HTERT RPE-1 (cell line): Measurements from ENCODE around the gene B4GALNT4.
"Not testable (repeated sequence)": the region's sequence is repeated elsewhere in the genome, so short reads cannot be mapped to it uniquely, and the experiment has no call there.

ENCODE experiments used
- in situ Hi-C: fragments of 300-500 bp; cut with MboI; formaldehyde crosslinking; loops from 4 replicates; pipeline ENCODE4 v1.14.3; 2020; ENCODE audit warnings: low sequenced_read_pairs

B4GALNT4 gene

DNA sequence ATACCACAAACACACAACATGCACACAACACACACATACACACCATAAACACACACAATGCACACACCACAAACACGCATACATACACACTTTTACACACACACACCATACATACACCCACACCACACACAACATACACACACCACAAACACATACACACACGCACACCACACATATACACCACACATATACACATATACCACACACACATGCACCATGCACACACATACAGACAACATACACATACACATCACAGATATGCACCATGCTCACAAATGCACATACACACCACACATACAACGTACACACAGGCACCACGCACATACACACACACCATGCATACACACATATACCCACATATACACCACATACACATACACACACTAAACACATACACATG lies 11.7 kb upstream of the B4GALNT4 start:
- in situ Hi-C loops: no loop called here

DNA sequence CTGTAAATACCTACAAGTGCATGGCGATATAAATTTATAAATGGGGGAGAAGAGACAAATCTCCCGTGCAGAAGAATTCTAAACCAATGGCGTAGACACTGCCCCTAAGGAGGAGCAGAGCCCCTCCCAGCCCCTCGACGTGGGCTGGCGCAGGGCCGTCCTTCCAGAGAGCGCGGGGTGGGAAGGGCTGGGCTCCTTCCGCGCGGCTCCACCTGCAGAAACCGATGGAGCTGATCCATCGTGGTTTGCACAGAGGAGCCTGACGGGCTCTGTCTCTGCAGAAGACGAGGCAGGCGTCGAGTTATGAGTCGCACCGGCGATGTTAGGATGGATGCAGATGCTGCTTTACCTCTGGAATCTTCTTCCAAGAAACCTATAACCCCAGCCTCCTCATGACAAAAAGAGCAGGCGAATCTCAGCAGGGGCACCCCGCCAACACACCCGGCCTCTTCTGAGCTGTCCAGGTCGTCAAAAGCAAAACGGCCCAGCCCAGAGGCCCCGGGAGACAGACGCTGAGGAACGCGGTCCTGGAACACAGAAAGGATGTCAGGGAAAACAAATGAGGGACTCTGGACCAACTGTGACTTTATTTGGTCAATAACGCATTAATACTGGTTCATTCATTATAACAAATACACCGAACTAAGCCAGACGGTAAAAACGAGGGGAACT lies 11.0 kb upstream of the B4GALNT4 start:
- in situ Hi-C loops: no loop called here

DNA sequence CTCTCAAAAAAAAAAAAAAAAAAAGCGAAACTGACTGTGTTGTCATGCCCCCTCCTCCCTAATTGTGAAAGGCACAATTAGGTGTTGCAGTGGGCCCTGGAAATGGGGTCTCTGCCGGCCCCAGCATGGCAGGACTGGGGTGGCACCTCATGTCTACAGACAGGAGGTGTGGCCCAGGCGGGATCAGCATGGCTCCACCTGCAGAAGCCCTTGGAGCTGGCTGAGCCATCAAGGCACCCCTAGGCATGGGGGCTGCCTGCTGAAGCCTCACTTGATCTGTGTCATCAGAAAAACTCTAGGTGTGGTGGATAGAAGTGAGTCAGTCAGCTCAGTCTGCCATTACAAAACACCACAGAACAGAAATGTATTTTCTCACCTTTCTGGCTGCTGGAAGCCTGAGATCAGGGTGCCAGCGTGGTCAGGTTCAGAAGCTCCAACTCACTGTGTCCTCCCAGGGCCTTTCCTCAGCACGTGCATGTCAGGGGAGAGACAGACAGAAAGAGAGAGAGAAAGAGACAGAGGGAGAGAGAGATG lies 10.1 kb upstream of the B4GALNT4 start:
- in situ Hi-C loops: no loop called here

DNA sequence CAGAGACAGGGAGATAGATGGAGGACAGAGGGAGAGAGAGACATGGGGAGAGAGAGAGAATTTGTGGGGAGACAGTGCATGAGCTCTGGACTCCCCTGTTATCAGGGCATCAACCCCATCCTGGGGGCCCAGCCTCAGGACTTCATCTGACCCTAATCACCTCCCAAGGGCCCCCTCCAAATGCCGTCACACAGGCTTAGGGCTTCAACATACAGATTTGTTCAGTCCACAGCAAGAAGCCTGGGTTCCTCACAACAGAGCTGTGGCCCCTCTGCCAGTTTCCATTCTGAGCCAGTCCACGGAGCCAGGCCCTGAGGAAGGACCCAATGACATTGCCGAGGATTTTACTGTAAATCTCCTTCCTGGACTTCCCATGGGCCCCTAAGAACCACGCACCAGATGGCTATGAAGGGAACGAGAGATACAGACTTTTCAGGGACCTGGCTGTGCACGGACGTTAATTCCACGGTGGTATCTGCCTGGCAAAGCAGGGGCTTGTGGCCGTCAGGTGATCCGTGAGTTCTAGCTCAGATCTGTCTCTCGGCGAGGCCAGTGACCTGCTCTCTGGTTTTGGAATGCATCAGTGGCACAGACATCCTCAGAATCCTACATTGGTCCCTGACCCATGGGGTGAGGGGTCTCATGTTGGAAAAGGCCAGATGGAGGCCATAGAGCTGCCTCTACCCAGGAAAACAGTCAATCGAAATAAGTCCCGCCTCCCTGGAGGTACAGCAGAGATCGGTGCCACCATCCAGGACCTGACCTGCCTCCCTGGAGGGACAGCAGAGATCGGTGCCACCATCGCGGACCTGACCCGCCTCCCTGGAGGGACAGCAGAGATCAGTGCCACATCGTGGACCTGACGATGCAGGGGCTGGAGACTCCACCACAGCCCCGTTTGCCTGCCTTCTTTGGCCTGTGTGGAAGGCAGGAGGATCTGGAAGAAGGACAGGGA lies 8.7 kb upstream of the B4GALNT4 start:
- in situ Hi-C loops: no loop called here

DNA sequence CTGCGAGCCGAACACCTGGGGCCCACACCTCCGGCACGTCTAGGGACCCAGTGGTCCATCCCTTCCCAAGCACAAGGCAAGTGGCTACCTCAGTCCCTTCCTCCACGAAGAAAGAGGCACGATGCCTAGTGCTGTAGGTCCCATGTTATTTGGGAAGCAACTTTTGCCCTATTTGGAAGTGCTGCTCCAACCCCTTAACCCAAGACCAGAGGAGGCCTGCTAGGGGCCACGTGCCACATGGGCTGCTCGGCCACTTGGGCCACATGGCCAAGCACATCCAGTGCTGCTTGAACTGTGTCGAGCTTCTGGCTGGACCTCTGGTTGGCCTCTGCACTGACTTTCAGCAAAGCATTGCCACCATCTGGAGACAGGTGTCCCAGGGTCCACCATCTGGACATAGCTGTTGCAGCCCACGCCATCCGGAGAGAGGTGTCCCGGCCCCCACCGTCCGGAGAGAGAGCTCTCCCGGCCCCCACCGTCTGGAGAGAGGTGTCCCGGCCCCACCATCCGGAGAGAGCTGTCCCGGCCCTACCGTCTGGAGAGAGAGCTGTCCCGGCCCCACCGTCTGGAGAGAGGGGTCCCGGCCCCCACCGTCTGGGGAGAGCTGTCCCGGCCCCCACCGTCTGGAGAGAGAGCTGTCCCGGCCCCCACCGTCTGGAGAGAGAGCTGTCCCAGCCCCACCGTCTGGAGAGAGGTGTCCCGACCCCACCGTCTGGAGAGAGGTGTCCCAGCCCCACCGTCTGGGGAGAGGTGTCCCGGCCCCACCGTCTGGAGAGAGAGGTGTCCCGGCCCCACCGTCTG lies 6.5 kb upstream of the B4GALNT4 start:
- in situ Hi-C loops: no loop called here

DNA sequence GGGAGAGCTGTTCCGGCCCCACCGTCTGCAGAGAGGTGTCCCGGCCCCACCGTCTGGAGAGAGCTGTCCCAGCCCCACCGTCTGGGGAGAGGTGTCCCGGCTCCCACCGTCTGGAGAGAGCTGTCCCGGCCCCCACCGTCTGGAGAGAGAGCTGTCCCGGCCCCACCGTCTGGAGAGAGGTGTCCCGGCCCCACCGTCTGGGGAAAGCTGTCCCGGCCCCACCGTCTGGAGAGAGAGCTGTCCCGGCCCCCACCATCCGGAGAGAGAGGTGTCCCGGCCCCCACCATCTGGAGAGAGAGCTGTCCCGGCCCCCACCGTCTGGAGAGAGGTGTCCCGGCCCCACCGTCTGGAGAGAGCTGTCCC lies 5.9 kb upstream of the B4GALNT4 start:
- in situ Hi-C loops: not testable (repeated sequence)

DNA sequence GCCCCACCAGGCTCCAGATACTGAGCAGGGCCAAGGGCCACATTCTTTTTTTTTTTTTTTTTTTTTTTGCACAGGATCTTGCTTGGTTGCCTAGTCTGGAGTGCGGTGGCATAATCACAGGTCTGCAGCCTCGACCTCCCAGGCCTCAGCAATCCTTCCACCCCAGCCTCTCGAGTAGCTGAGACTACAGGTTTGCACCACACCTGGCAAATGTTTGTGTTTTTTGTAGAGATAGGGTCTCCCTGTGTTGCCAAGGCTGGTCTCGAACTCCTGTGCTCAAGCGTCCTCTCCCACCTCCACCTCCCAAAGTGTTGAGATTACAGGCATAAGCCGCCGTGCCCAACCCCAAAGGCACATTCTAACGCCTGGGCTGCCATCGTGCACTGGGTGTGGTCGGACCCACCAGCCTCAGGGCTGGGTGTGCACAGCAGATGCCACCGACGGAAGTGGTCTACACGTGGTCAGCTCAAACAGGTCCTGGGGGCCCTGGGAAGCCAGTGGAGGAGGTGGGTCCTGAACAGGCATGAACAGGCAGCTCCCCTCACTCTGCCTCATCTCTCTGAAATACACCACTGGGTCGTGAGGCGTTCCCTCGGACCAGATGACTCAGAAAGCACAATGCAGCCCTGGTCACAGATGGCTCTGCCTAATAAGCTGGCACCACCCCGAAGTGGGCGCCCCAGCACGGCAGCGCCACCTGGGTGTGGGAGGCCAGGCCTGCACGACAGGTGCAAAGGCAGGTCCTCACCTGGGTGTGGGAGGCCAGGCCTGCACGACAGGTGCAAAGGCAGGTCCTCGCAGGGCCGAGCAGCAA lies 5.1 kb upstream of the B4GALNT4 start:
- in situ Hi-C loops: no loop called here

DNA sequence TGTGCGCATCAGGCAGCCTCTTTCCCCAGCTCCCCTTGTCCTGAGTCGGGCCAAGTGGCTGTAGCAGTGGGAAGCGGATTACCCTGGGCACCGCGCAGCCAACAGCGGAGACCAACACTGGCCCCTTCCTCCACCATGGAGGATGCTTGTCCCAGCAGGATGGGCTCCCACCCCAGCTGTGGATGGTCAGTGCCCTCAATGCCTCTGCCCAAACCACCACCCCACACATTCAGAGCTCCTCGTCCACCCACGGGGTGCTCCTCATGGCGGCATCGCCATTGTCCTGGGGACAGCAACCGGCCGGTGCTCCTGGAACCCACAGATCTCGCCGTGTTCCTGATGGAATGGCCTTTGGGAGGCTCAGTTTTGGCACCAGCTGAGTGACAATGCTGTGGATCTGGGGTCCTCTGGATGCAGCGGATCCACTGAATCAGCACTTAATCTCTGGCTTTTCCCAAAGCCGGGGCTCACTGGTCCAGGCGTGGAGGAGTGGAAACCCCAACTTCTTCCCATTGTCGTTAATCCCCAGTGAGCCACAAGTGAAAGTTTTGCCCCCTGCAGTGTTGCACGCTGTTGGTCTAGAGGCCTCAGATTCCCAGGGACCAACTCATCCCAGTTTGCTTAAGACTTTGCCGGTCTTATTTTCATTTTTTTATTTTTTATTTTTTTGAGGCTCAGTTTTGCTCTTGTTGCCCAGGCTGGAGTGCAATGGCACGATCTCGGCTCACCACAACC lies 4.1 kb upstream of the B4GALNT4 start:
- in situ Hi-C loops: no loop called here

DNA sequence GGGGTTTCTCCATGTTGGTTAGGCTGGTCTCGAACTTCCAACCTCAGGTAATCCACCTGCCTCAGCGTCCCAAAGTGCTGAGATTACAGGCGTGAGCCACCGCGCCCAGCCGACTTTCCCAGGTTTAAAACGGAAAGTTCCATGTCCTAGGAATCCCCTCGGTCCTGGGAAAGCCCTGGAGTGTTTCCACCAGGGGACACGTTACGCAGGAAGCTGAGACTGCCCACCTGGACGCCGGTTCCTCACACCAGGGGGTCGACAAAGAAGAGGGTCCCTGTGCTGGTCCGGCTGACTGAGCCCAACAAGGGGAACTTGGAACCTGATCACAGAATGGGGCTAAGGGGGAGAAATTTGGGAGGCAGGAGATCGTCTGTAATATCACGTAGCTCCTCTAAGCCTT lies 3.5 kb upstream of the B4GALNT4 start:
- in situ Hi-C loops: no loop called here

DNA sequence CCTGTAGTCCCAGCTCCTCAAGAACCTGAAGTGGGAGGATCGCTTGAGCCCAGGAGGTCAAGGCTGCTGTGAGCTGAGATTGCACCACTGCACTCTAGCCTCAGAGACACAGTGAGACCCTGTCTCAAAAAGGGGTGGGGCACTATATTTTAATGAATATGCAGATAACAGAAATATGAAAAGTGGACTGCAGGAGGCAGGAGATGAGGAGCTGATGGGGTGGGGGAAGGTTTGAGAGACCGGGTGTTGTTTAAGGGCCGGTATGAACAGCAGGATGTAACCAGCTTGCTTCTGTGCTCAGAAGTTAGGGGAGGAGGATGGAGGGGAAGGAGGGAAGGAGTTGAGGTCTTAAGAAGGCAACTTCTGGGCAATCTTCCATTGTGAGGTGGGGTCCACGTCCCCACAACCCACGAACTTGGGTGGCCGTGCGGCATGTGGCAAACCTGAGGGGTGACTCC lies 1.3 kb upstream of the B4GALNT4 start:
- in situ Hi-C loops: no loop called here

DNA sequence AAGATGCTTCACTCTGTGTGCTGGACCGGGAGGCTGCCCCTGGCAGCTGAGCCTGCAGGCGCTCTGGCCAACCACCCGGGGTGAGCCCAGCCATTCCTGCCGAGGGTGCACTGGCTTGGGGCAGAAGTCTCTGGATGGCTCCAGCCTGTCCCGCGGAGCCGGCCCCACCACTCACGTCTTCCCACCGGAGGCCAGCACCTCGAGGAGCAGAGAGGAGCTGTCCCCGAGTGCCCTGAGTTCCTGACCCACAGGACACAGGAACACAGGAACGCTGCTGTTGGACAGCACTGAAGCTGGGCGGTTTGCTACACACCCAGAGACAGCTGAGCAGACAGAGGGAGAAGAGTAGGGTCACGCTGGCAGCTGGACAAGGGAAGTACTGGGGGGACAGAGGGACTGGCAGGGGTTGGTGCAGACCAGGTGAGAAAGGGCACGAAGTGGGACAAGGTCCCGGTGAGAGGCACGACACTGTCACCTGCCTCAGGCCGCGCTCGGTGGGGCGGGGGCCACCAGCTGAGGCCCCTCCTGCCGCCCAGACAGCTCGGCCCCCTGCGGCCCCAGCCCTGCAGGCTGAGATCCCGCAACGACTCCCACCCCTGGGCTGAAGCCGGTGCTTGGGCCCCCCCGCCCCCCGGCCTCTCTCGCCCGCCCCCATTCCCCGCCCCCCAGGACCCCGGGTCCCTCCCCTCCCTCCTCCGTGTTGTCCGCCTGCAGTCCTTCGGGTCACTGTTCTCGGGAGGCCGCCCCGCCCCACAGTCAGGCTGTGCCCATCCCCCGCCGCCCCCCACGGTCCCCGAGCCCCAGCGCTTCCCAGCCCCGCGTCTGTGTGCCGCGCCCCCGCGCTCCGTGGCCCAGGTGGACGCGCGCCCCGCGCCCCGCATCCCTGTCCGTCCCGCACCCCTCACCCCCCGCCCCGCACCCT lies 624 bp upstream of the B4GALNT4 start:
- in situ Hi-C loops: no loop called here

DNA sequence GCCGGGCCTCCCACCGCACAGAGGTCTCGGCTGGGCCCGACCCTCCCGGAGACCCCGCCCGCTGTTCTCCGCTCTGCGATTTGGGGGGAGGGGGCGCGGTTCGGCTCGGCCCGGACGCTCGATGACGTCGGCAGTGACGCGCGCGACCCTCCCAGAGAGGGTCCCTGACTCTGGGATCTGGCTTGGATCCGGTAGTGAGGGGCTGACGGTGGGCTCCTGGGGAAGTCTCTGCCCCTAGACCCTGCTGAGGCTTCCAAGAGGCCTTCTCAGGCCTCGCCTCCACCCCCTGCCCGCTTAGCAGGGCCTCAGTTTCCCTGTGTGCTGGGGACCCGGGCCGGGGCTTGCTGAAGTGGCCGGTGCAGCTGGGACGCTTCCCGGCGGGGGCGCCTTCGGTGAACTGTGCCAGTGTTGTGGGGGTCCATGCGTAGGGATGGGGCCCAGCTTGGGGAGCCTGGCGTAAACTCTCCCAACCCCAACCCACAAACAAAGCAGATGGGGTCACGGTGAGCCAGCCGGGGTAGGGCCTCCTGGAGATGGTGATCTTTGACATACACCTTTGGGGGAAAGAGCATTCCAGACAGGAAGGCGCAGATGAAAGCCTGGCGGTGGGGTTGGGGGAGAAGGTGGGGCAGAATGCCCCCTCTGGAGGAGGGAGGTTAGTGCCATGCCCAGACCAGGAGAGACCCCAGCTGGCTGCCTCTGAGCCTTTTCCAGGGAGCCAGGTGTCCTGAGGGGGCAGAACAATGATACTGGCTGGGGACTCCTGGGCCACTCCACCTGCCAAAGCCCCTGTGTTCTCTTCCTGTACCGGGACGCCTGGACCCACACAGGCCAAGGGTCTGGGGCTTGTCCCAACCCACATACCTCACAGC lies 1.0 kb downstream of the B4GALNT4 start:
- in situ Hi-C loops: no loop called here

DNA sequence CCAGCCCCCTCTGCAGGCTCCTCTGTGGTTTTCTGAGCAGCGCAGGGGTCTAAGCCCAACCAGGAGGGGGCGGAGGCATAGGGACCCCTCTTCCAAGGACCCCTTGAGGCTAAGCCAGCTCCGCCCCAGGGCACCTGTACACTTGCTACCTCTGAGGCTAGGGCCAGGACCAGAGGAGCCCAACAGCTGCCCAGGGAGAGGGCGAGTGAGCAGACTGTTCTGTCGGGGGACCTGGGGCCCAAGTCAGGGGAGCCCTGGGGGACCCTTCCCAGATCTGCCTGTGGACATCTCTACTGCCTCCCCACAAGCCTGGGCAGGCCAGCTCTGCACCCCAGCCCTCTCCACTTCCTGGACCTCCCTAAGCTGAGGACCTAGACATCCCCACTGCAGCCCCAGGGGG lies 1.8 kb downstream of the B4GALNT4 start:
- in situ Hi-C loops: no loop called here

DNA sequence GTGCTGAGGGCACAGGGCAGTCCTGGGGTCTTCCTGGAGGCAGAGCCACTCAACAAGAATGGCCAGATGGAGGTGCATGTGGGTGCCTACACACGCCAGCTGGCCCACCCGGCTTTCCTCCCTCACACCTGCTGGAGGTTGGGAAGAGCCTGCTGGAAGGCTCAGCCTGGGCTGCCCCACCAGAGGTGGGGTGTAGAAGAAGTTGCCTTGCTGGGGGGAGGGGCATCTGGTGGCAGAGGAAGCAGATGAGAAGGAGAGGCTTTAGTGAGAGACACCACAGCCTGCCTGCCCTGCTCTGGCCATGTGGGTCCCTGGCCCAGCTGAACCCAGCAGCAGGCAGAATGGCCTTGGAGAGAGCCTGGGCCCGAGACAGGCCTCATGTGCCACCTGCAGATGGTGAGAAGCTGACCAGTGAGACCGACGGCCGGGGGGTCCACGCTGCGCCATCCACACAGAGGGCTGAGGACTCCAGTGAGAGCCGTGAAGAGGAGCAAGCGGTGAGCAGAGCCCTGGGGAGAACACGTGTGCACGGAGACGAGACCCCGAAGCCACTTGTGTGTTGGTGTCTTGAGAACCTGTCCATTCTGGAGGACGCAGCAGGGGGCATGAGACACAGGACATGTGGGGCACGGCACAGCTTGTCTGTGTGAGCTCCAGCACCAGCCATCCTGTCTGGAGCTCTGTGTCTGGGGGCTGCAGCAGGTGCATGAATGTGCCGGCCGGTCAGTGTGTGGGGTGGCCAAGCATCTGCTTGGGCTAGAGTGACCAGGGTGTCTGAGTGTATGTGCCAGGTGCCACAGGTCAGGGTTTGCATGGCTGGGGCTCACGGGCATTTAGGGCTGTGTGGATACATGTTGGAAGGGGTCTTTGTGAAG lies 2.7 kb downstream of the B4GALNT4 start:
- in situ Hi-C loops: no loop called here

DNA sequence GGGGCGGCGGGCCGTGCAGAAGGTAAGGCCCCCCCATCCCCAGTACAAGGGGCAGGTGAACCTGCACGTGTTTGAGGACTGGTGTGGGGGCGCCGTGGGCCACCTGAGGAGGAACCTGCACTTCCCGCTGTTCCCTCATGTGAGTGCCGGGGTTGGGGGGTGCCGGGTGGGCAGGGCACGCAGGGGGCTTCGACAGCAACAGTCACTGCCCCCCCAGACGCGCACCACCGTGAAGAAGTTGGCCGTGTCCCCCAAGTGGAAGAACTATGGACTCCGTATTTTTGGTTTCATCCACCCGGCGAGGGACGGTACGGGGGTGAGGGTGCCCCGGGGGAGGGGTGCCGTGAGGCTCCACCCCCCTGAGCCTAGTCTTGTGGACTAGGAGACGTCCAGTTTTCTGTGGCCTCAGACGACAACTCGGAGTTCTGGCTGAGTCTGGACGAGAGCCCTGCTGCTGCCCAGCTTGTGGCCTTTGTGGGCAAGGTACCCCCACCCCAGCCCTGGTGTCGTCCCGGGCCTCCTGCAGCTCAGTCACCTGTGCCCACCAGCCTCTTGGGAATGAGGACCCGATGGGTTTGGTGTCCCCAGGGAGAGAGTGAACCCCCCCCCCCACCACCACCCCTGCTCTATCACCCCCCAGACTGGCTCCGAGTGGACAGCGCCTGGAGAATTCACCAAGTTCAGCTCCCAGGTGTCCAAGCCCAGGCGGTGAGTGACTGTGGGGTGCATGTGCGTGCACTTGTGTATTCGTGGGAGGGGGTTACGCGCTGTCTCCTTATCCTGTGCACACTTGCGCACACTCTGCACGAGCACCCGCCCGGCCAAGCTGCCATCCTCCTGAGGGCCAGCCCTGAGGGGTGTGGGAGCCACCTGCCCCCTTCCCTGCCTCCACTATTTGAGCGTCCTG lies 3.8 kb downstream of the B4GALNT4 start:
- in situ Hi-C loops: no loop called here
